Gastroesophageal sphincter (tissue), 4 donors: ENCODE measurements around the gene HIF1A. TPM values are rescaled to one million over a fixed set of nuclear protein-coding genes. Genes with fewer than 3 reads are reported as not detected.
"Not testable (repeated sequence)": the region's sequence is repeated elsewhere in the genome, so short reads cannot be mapped to it uniquely, and the experiment has no call there.

Experiments
- ATAC-seq: fragments of 150-250 bp; one replicate; pipeline ENCODE4 v1.9.1; 2016; ENCODE audit warnings: mild to moderate bottlenecking, moderate library complexity
- H3K27ac ChIP-seq, 4 donors: fragments of 200-600 bp; sonication (generic) in 3 of 4; 1 replicate in 3 of 4; 2 replicates in 1 of 4; pipeline ENCODE4 v1.5.1; 2016 to 2019
- H3K27me3 ChIP-seq: fragments of 200-600 bp; sonication (generic); one replicate; pipeline ENCODE4 v1.5.1; 2019
- H3K36me3 ChIP-seq, 2 donors: fragments of 200-600 bp; sonication (generic); one replicate each; pipeline ENCODE4 v1.5.1; 2019; ENCODE audit warnings: control low read depth in 1 of 2
- H3K4me1 ChIP-seq, 3 donors: fragments of 200-600 bp; sonication (generic); 1 replicate in 2 of 3; 2 replicates in 1 of 3; pipeline ENCODE4 v1.5.1; 2016 to 2019; ENCODE audit warnings: control low read depth in 2 of 3
- H3K4me3 ChIP-seq, 2 donors: fragments of 200-600 bp; sonication (generic); one replicate each; pipeline ENCODE4 v1.5.1; 2019; ENCODE audit warnings: mild to moderate bottlenecking in 1 of 2, moderate library complexity in 1 of 2
- H3K9me3 ChIP-seq, 3 donors: fragments of 200-600 bp; sonication (generic); one replicate each; pipeline ENCODE4 v1.5.1; 2017 to 2019; ENCODE audit warnings: control low read depth in 2 of 3
- EP300 ChIP-seq: sonication (generic); formaldehyde crosslinking; IDR thresholded peaks from one replicate; pipeline ENCODE4 v1.6.1; 2017; ENCODE audit warnings: antibody characterized with exemption, mild to moderate bottlenecking
- POLR2A ChIP-seq, 2 donors: fragments of 450-650 bp; IDR thresholded peaks; one replicate each; pipeline ENCODE4 v1.6.1; 2017; ENCODE audit warnings: antibody characterized with exemption in 2 of 2, mild to moderate bottlenecking in 2 of 2, moderate library complexity in 1 of 2
- POLR2AphosphoS5 ChIP-seq: sonication (generic); formaldehyde crosslinking; IDR thresholded peaks from one replicate; pipeline ENCODE4 v1.6.1; 2017; ENCODE audit warnings: antibody characterized with exemption
- WGBS, 2 donors: methylation state at CpG; one replicate each; pipeline ENCODE4 v1.1.5; 2018; ENCODE audit warnings: low coverage in 1 of 2; 5-methylcytosine and 5-hydroxymethylcytosine counted together
- total RNA-seq, 4 donors: library from RNA; depleted of rRNA; stranded (reverse); fragments of >200 nt; gene quantifications; one replicate each; pipeline ENCODE4 v1.1.0, GENCODE V29; 2016
- TF ChIP-seq, protein P1 (sequence below), 4 experiments: fragments of 200-600 bp in 2 of 4; fragments of 450-650 bp in 2 of 4; sonication (generic) in 1 of 4; IDR thresholded peaks; one replicate each; pipeline ENCODE4 v1.5.1; 2017 to 2019; ENCODE audit warnings: antibody characterized with exemption in 4 of 4, mild to moderate bottlenecking in 2 of 4, moderate library complexity in 2 of 4

HIF1A gene
- total RNA-seq, 4 donors from 2014 or later, result 84.3 to 120 (median 111) TPM

DNA sequence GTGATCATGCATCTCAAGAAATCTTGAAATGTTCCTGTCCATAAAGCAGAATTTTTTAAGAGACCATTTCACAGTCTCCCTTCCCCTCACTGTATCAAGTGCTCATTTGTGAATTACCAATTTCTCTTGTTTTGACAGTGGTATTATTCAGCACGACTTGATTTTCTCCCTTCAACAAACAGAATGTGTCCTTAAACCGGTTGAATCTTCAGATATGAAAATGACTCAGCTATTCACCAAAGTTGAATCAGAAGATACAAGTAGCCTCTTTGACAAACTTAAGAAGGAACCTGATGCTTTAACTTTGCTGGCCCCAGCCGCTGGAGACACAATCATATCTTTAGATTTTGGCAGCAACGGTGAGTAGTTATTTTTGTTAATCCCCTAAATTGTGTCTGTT is 41.4 kb downstream of the HIF1A start:
- Histone ChIP-seq H3K4me1 (no peaks in the 10 kb centered on the region), H3K36me3 (peaks cover 7 to 92% of the 10 kb centered on the region in 2 donors), H3K27ac (no peak overlapping the region), H3K4me3 (no peak overlapping the region), H3K27me3 (no peaks in the 10 kb centered on the region), H3K9me3 (no peaks in the 10 kb centered on the region)
- no peak for ATAC-seq
- TF ChIP-seq POLR2A (IDR thresholded peaks at IDR 0.05), result no peak
- no peak for TF ChIP-seq EP300
- TF ChIP-seq, protein P1, sequence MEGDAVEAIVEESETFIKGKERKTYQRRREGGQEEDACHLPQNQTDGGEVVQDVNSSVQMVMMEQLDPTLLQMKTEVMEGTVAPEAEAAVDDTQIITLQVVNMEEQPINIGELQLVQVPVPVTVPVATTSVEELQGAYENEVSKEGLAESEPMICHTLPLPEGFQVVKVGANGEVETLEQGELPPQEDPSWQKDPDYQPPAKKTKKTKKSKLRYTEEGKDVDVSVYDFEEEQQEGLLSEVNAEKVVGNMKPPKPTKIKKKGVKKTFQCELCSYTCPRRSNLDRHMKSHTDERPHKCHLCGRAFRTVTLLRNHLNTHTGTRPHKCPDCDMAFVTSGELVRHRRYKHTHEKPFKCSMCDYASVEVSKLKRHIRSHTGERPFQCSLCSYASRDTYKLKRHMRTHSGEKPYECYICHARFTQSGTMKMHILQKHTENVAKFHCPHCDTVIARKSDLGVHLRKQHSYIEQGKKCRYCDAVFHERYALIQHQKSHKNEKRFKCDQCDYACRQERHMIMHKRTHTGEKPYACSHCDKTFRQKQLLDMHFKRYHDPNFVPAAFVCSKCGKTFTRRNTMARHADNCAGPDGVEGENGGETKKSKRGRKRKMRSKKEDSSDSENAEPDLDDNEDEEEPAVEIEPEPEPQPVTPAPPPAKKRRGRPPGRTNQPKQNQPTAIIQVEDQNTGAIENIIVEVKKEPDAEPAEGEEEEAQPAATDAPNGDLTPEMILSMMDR (IDR thresholded peaks at IDR 0.05), result no peak
- TF ChIP-seq POLR2AphosphoS5, result no peak
- 86 to 89% methylated on average over 2 to 4 of the region's 4 CpGs for WGBS, 2 donors

DNA sequence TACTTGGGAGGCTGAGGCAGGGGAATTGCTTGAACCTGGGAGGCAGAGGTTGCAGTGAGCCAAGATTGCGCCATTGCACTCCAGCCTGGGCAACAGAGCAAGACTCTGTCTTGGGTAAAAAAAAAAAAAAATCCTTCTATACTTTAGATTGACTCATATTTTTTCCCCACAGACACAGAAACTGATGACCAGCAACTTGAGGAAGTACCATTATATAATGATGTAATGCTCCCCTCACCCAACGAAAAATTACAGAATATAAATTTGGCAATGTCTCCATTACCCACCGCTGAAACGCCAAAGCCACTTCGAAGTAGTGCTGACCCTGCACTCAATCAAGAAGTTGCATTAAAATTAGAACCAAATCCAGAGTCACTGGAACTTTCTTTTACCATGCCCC is 42.6 kb downstream of the HIF1A start:
- TF ChIP-seq EP300 (no peak), POLR2AphosphoS5 (no peak), POLR2A (IDR thresholded peaks at IDR 0.05) (no peak)
- TF ChIP-seq, protein P1 (IDR thresholded peaks at IDR 0.05), result no peak
- H3K36me3 ChIP-seq, result peaks cover 7 to 98% of the 10 kb centered on the region in 2 donors
- H3K9me3 ChIP-seq, result no peaks in the 10 kb centered on the region
- H3K4me3 ChIP-seq, result no peak overlapping the region
- 88 to 96% methylated on average over 4 to 5 of the region's 5 CpGs for WGBS, 2 donors
- no peaks in the 10 kb centered on the region for H3K4me1 ChIP-seq
- H3K27me3 ChIP-seq, result no peaks in the 10 kb centered on the region
- H3K27ac ChIP-seq, result no peak overlapping the region
- ATAC-seq, result no peak

DNA sequence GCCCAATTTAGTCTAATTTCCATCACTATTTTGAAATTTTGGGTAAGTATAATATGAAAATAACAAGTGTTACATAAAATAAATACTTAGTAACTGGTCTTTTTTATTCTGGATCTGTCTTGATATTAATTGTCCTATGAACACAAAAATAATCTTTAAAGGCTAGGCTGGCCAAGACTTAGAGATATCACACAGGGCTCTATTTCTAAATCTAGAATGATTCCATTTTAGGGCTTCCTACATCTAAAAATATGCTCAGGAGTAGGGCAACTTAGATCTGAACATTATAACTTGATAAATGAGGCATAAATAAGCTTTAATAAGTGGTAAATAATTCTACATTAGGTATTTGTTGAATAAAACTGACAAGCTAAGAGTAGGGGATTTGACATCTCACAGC is 43.8 kb downstream of the HIF1A start:
- no peak for ATAC-seq
- peaks cover 7 to 97% of the 10 kb centered on the region in 2 donors for H3K36me3 ChIP-seq

DNA sequence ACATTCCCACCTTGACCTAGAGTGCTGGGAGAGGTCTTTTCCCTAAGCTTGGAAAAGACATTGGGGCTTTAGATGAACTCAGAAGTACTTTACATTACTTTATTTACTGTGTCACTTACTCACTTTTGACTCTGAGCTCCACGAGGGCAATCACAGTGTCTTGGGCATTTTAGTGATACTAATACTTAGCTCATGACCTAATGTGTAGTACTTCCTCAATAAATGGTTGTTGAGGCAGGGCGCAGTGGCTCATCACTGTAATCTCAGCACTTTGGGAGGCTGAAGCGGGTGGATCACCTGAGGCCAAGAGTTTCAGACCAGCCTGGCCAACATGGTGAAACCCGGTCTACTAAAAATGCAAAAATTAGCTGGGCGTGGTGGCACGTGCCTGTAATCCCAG is 47.1 kb downstream of the HIF1A start:
- peaks cover 0 to 10% (median 0%) of the 10 kb centered on the region in 3 donors for H3K4me1 ChIP-seq
- no peak for TF ChIP-seq POLR2AphosphoS5
- TF ChIP-seq, protein P1 (IDR thresholded peaks at IDR 0.05), result no peak
- WGBS, 2 donors, result 94% methylated on average over 5 of the region's 6 CpGs
- H3K36me3 ChIP-seq, result peaks cover 7 to 97% of the 10 kb centered on the region in 2 donors
- no peak for ATAC-seq
- H3K4me3 ChIP-seq, result no peak overlapping the region
- no peaks in the 10 kb centered on the region for H3K27me3 ChIP-seq
- H3K27ac ChIP-seq, result no peak overlapping the region
- no peaks in the 10 kb centered on the region for H3K9me3 ChIP-seq

More for the DNA sequence above, 43.8 kb downstream of the HIF1A start:
- Histone ChIP-seq H3K9me3 (no peaks in the 10 kb centered on the region), H3K27ac (peak overlapping the region in 1 of 4 donors; percentile 24), H3K4me1 (no peaks in the 10 kb centered on the region), H3K27me3 (no peaks in the 10 kb centered on the region), H3K4me3 (no peak overlapping the region)
- TF ChIP-seq, protein P1 (IDR thresholded peaks at IDR 0.05), result no peak
- TF ChIP-seq POLR2A (IDR thresholded peaks at IDR 0.05), result no peak
- no peak for TF ChIP-seq EP300
- TF ChIP-seq POLR2AphosphoS5, result no peak

DNA sequence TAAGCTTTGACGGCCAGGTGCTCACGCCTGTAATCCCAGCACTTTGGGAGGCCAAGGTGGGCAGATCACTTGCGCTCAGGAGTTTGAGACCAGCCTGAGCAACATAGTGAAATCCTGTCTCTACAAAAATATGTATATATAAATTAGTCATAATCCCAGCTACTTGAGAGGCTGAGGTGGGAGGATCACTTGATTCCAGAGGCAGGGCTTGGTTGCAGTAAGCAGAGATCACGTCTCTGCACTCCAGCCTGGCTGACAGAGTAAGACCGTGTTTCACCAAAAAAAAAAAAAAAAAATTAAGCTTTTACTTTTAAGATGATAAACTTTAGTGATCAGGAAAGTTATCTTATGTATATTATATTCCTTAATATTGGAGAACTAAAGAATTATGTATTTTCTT is 48.9 kb downstream of the HIF1A start:
- 86 to 98% methylated on average over 4 to 5 of the region's 5 CpGs for WGBS, 2 donors
- H3K27ac ChIP-seq, result no peak overlapping the region
- no peaks in the 10 kb centered on the region for H3K9me3 ChIP-seq
- H3K36me3 ChIP-seq, result peaks cover 2 to 85% of the 10 kb centered on the region in 2 donors
- TF ChIP-seq, protein P1 (IDR thresholded peaks at IDR 0.05), result no peak
- TF ChIP-seq POLR2A (IDR thresholded peaks at IDR 0.05) (no peak), EP300 (no peak), POLR2AphosphoS5 (no peak)
- H3K4me3 ChIP-seq, result no peak overlapping the region
- ATAC-seq, result no peak
- peaks cover 0 to 23% (median 0%) of the 10 kb centered on the region in 3 donors for H3K4me1 ChIP-seq
- no peaks in the 10 kb centered on the region for H3K27me3 ChIP-seq

DNA sequence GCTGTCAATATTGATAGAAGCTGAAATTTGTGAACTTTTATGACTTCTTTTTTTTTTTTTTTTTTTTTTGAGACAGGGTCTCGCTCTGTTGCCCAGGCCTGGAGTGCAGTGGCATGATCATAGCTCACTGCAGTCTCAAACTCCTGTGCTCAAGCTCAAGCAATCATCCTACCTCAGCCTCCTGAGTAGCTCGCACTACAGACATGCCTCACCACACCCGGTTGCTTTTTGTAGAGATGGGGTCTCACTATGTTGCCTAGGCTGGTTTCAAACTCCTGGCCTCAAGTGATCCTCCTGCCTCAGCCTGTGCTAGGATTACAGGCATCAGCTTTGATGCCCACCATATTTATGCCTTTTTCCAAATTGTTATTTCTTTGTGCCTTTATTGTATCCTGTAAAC is 51.0 kb downstream of the HIF1A start:
- not testable (repeated sequence) for H3K9me3 ChIP-seq, H3K4me3 ChIP-seq, ATAC-seq, H3K27me3 ChIP-seq
- Histone ChIP-seq H3K4me1 (peaks cover 3 to 38% (median 4%) of the 10 kb centered on the region in 3 donors), H3K27ac (peak overlapping the region in 2 of 4 donors; percentile 37 to 39), H3K36me3 (peaks cover 2 to 66% of the 10 kb centered on the region in 2 donors)
- 93 to 100% methylated on average over 2 to 3 of the region's 3 CpGs for WGBS, 2 donors
